Measurements from ENCODE around the gene GNB1L. TPM values are rescaled to one million over a fixed set of nuclear protein-coding genes. Genes with fewer than 3 reads are reported as not detected.
A peak's percentile ranks its signal among the peaks of the same experiment; 100 is the strongest.

Gene GNB1L
- total and polyA plus RNA-seq, 9 of the 15 experiments (the other 6 are each of a cell fraction or from before 2014, with no cell fraction given): 0.56 to 50.5 (median 10.2) TPM

- TF ChIP-seq ZBTB40 (IDR thresholded peaks at IDR 0.05) (no peak), ZBTB40 (CRISPR knock-in tag; IDR thresholded peaks at IDR 0.05) (peak; percentile 26; the same call in 1 of the 2 replicates), HSF4 (CRISPR knock-in tag; IDR thresholded peaks at IDR 0.05; ENCODE audit: borderline replicate concordance) (no peak; the same call in 1 of the 2 replicates), NCOA1 (IDR thresholded peaks at IDR 0.05; ENCODE audit: low read depth) (no peak), SP1 (CRISPR knock-in tag; IDR thresholded peaks at IDR 0.05) (no peak), MTA3 (IDR thresholded peaks at IDR 0.05; ENCODE audit: borderline replicate concordance) (no peak; the same call in 1 of the 2 replicates), ADNP (tag; IDR thresholded peaks at IDR 0.05) (no peak), RAD21 (CRISPR knock-in tag; conservative IDR thresholded peaks at IDR 0.05 in 1 of 2, IDR thresholded peaks at IDR 0.05 in 1 of 2) (no peak), GTF3C2 (IDR thresholded peaks at IDR 0.05; ENCODE audit: borderline replicate concordance, extremely low read depth, insufficient read length) (no peak), LCOR (CRISPR knock-in tag; IDR thresholded peaks at IDR 0.05) (no peak), KLF1 (tag; IDR thresholded peaks at IDR 0.05) (no peak), SNIP1 (IDR thresholded peaks at IDR 0.05; ENCODE audit: low read depth) (no peak), THRB (CRISPR knock-in tag; conservative IDR thresholded peaks at IDR 0.05) (no peak), HDAC6 (IDR thresholded peaks at IDR 0.05; ENCODE audit: low read depth, low read length) (0 out of 2 replicates have a peak, but pooled peaks have one; percentile 47), ZNF316 (IDR thresholded peaks at IDR 0.05) (no peak)
Observed at GRCh38 chr22:19748991-19749664, 105.5 kb downstream of the GNB1L start (continued).
